GM10266 (cell line): Measurements from ENCODE around the gene CTIF.

Experiments used
- DNase-seq: peaks from one replicate; pipeline ENCODE4 v3.0.0; 2012; ENCODE audit errors: extremely low spot score
- CTCF ChIP-seq: IDR thresholded peaks from 2 replicates; pipeline ENCODE4 v1.5.1; 2012; ENCODE audit warnings: mild to moderate bottlenecking, low read depth; ENCODE audit not compliant: control insufficient read depth, insufficient read depth; ENCODE audit errors: missing control alignments

Gene CTIF

DNA sequence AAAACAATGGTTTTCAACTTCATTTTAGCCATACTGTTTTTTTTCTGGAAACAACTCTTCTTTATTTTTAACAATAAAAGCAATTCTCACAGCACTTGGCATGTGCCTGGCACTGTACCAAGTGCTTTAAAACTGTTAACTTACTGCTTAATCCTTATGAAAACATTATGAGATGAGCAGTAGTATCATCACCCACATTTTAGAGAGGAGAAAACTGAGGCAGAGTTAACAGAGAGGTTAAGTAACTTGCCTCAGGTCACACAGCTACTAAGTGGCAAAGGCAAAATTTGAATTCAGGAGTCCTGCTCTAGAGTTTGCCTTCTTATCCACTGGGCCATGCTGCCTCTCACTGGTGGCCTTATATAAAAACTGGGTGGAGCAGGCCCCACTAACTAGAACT is 23.2 kb downstream of the CTIF start:
- no peak for TF ChIP-seq CTCF
- no peak for DNase-seq

DNA sequence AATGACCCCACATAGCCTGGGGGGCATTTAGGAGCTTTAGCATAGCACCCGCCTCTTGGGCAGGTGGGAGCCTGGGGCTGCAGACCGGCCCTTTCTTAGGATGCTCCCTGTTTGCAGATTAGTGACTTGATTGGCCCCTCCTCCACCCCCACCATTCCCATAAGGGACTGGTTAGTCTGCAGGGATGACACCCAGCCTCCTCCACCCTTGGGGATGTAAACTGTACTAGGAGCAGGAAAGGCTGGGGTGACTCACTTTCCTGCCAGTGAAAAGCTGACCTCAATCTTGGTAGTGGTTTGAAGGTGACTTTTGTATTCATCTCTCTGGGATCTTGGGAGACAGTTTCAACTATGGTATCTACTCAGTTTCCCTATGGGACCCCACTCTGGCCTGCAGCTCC is 24.2 kb downstream of the CTIF start:
- no peak for DNase-seq
- TF ChIP-seq CTCF = no peak

DNA sequence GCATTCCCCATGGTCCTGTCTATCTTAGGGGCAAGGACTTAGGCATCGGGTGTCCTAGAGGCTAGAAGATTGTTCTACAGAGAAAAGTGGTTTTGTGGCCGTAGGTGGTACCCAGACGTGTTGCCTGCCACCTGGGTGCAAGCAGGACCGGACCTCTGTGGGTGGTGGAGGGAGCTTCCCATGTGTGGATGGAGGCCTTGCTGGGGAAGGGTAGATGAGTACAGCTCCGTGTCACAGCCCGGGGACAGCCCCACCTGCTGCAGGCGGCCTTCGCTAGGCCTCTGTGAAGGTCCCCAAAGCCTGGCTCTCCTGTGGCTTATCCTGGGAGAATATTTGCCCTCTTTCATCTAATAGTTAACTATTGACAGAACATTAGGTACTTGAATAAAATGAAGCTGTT is 25.3 kb downstream of the CTIF start:
- no peak for DNase-seq
- TF ChIP-seq CTCF = no peak

GRCh38 chr18:48565105-48565504 is 26.3 kb downstream of the CTIF start:
- TF ChIP-seq CTCF = no peak
- no peak for DNase-seq

DNA sequence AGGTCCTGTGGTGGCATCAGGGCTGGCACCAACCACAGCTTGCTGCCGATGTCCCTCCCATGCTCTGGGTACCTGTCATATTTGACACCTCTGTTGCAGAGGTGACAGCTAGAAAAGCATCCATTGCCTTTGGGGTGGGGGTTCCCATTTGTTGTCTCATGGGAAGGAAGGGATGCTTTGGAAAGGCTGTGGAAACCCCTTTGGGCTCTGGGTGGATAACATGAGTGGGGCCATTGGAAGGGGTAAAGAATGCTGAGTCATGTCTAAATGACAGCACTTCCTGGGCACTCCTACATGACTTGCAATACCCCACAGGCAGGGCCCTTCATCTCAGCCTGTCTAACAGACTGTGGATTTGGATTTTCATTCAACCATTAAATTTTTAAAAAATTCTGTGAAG is 27.8 kb downstream of the CTIF start:
- no peak for TF ChIP-seq CTCF
- DNase-seq = no peak

GRCh38 chr18:48567388-48567787 is 28.6 kb downstream of the CTIF start:
- TF ChIP-seq CTCF = no peak
- DNase-seq = no peak

DNA sequence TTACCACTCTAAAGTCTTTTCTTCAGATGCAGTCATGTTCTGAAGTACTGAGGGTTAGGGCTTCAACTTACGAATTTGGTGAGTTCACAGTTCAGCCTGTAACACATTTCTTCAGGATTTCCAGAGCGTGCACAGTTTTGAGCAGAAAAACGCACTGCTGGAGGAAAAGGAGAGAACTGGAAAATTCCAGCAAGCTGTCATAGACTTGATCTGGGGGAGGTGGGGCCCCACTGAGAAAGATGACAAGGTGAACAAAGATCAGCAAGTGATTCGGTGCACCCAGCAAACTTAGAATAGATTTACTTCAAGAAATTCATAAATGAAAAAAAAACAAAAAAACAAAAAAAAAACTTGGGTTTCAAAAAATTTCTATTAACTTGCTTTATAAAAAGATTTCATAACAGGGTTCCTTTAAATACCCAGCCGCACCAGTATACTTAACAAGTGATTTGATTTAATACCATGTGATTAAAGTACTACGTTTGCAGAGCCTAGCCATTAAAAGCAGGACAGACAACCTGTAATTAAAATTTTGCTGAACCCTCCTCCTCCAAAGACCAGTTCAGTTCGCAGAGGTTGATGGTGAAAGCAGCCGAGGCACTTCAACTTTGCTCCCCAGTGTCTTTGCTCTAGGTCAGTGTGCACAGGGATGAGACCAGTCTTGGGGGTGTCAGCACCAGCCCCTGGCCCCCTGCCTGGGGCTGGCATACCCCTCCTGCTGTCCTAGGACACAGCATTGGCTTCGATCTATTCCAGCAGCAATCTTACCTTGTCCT is 30.5 kb downstream of the CTIF start:
- TF ChIP-seq CTCF = no peak
- DNase-seq = no peak
